Memory B cell (primary cell): ENCODE data around the gene CACNA1G.

Experiments used
- ATAC-seq: fragments of 150-1000 bp; cut with Tn5 transposase; 2 replicates; pipeline ENCODE4 v1.10.0; 2021; ENCODE audit warnings: low read depth, mild to moderate bottlenecking, moderate library complexity
- DNase-seq, 2 donors: peaks; one replicate each; pipeline ENCODE4 v3.0.0; 2022; ENCODE audit warnings: low spot score in 2 of 2
- H3K27ac Mint-ChIP-seq: one replicate; pipeline ENCODE4 v1.8.0; 2022; ENCODE audit warnings: mild to moderate bottlenecking, moderate library complexity, mixed read lengths
- H3K27me3 Mint-ChIP-seq: one replicate; pipeline ENCODE4 v1.8.0; 2022; ENCODE audit warnings: mixed read lengths
- H3K36me3 Mint-ChIP-seq: one replicate; pipeline ENCODE4 v1.8.0; 2022; ENCODE audit warnings: mild to moderate bottlenecking, mixed read lengths
- H3K4me1 Mint-ChIP-seq: one replicate; pipeline ENCODE4 v1.8.0; 2022; ENCODE audit warnings: mixed read lengths
- H3K4me3 Mint-ChIP-seq: one replicate; pipeline ENCODE4 v1.8.0; 2022; ENCODE audit warnings: mild to moderate bottlenecking, moderate library complexity, mixed read lengths
- H3K9me3 Mint-ChIP-seq: one replicate; pipeline ENCODE4 v1.8.0; 2022; ENCODE audit warnings: mixed read lengths

CACNA1G gene

GRCh38 chr17:50573866-50574611, 13.5 kb downstream of the CACNA1G start:
- no peaks in the 10 kb centered on the region for H3K9me3 Mint-ChIP-seq

GRCh38 chr17:50575581-50576210, 15.2 kb downstream of the CACNA1G start:
- peaks cover 30% of the 10 kb centered on the region for H3K27me3 Mint-ChIP-seq

More at GRCh38 chr17:50573866-50574611, 13.5 kb downstream of the CACNA1G start:
- no peak for ATAC-seq
- peaks cover 3% of the 10 kb centered on the region for H3K4me1 Mint-ChIP-seq
- H3K27ac Mint-ChIP-seq: no peak overlapping the region
- no peak overlapping the region for H3K4me3 Mint-ChIP-seq
- peaks cover 31% of the 10 kb centered on the region for H3K27me3 Mint-ChIP-seq
- H3K36me3 Mint-ChIP-seq: no peaks in the 10 kb centered on the region
- DNase-seq: no peak

GRCh38 chr17:50576864-50577263, 16.3 kb downstream of the CACNA1G start:
- DNase-seq (no peak), ATAC-seq (no peak)
- Mint-ChIP-seq H3K27me3 (peaks cover 30% of the 10 kb centered on the region), H3K4me3 (no peak overlapping the region), H3K4me1 (peaks cover 3% of the 10 kb centered on the region), H3K27ac (no peak overlapping the region), H3K36me3 (no peaks in the 10 kb centered on the region), H3K9me3 (no peaks in the 10 kb centered on the region)

More at GRCh38 chr17:50575581-50576210, 15.2 kb downstream of the CACNA1G start:
- DNase-seq (no peak), ATAC-seq (no peak)
- Mint-ChIP-seq H3K27ac (no peak overlapping the region), H3K36me3 (no peaks in the 10 kb centered on the region), H3K4me3 (no peak overlapping the region), H3K4me1 (peaks cover 3% of the 10 kb centered on the region), H3K9me3 (no peaks in the 10 kb centered on the region)

- ATAC-seq (no peak), DNase-seq (no peak)
- Mint-ChIP-seq H3K4me3 (no peak overlapping the region), H3K36me3 (no peaks in the 10 kb centered on the region), H3K27ac (no peak overlapping the region), H3K9me3 (no peaks in the 10 kb centered on the region), H3K4me1 (peaks cover 3% of the 10 kb centered on the region), H3K27me3 (peaks cover 35% of the 10 kb centered on the region)
Measured at GRCh38 chr17:50577451-50577954, 17.0 kb downstream of the CACNA1G start.

- ATAC-seq (no peak), DNase-seq (no peak)
- no peak overlapping the region for H3K27ac Mint-ChIP-seq
- no peaks in the 10 kb centered on the region for H3K9me3 Mint-ChIP-seq
- no peak overlapping the region for H3K4me3 Mint-ChIP-seq
- H3K27me3 Mint-ChIP-seq: peaks cover 37% of the 10 kb centered on the region
- H3K4me1 Mint-ChIP-seq: peaks cover 3% of the 10 kb centered on the region
- no peaks in the 10 kb centered on the region for H3K36me3 Mint-ChIP-seq
Measured at GRCh38 chr17:50578173-50578572, 17.7 kb downstream of the CACNA1G start.

GRCh38 chr17:50579399-50579798, 18.9 kb downstream of the CACNA1G start:
- no peak overlapping the region for H3K27ac Mint-ChIP-seq
- peaks cover 3% of the 10 kb centered on the region for H3K4me1 Mint-ChIP-seq
- H3K27me3 Mint-ChIP-seq: peaks cover 43% of the 10 kb centered on the region
- no peaks in the 10 kb centered on the region for H3K9me3 Mint-ChIP-seq
- DNase-seq (no peak), ATAC-seq (no peak)
- no peak overlapping the region for H3K4me3 Mint-ChIP-seq
- H3K36me3 Mint-ChIP-seq: no peaks in the 10 kb centered on the region

GRCh38 chr17:50580646-50581045, 20.1 kb downstream of the CACNA1G start:
- H3K36me3 Mint-ChIP-seq: no peaks in the 10 kb centered on the region
- DNase-seq: no peak
- H3K4me1 Mint-ChIP-seq: peaks cover 3% of the 10 kb centered on the region
- H3K27ac Mint-ChIP-seq: no peak overlapping the region
- H3K9me3 Mint-ChIP-seq: no peaks in the 10 kb centered on the region
- H3K27me3 Mint-ChIP-seq: peaks cover 41% of the 10 kb centered on the region
- H3K4me3 Mint-ChIP-seq: no peak overlapping the region
- no peak for ATAC-seq

- no peak for ATAC-seq
- H3K27ac Mint-ChIP-seq: no peak overlapping the region
- no peak overlapping the region for H3K4me3 Mint-ChIP-seq
- H3K27me3 Mint-ChIP-seq: peaks cover 43% of the 10 kb centered on the region
- no peak for DNase-seq
- no peaks in the 10 kb centered on the region for H3K9me3 Mint-ChIP-seq
- H3K36me3 Mint-ChIP-seq: no peaks in the 10 kb centered on the region
- peaks cover 3% of the 10 kb centered on the region for H3K4me1 Mint-ChIP-seq
Measured at GRCh38 chr17:50581316-50581715, 20.8 kb downstream of the CACNA1G start.

- Mint-ChIP-seq H3K27me3 (peaks cover 37% of the 10 kb centered on the region), H3K36me3 (no peaks in the 10 kb centered on the region), H3K9me3 (no peaks in the 10 kb centered on the region), H3K4me1 (no peaks in the 10 kb centered on the region), H3K27ac (no peak overlapping the region), H3K4me3 (no peak overlapping the region)
- DNase-seq (no peak), ATAC-seq (no peak)
Measured at GRCh38 chr17:50582741-50583140, 22.2 kb downstream of the CACNA1G start.

GRCh38 chr17:50583641-50584040, 23.1 kb downstream of the CACNA1G start:
- Mint-ChIP-seq H3K27ac (no peak overlapping the region), H3K36me3 (no peaks in the 10 kb centered on the region), H3K9me3 (no peaks in the 10 kb centered on the region), H3K27me3 (peaks cover 36% of the 10 kb centered on the region), H3K4me3 (no peak overlapping the region), H3K4me1 (no peaks in the 10 kb centered on the region)
- ATAC-seq (no peak), DNase-seq (no peak)

- Mint-ChIP-seq H3K36me3 (no peaks in the 10 kb centered on the region), H3K27ac (no peak overlapping the region), H3K4me1 (no peaks in the 10 kb centered on the region), H3K4me3 (no peak overlapping the region), H3K9me3 (no peaks in the 10 kb centered on the region), H3K27me3 (peaks cover 34% of the 10 kb centered on the region)
- DNase-seq (no peak), ATAC-seq (no peak)
Measured at GRCh38 chr17:50584116-50584515, 23.6 kb downstream of the CACNA1G start.

GRCh38 chr17:50584749-50585148, 24.2 kb downstream of the CACNA1G start:
- no peak overlapping the region for H3K4me3 Mint-ChIP-seq
- peaks cover 34% of the 10 kb centered on the region for H3K27me3 Mint-ChIP-seq
- no peak overlapping the region for H3K27ac Mint-ChIP-seq
- no peaks in the 10 kb centered on the region for H3K4me1 Mint-ChIP-seq
- H3K36me3 Mint-ChIP-seq: no peaks in the 10 kb centered on the region
- no peaks in the 10 kb centered on the region for H3K9me3 Mint-ChIP-seq
- ATAC-seq (no peak), DNase-seq (no peak)

- no peaks in the 10 kb centered on the region for H3K9me3 Mint-ChIP-seq
- no peak overlapping the region for H3K27ac Mint-ChIP-seq
- ATAC-seq: no peak
- no peaks in the 10 kb centered on the region for H3K36me3 Mint-ChIP-seq
- no peak overlapping the region for H3K4me3 Mint-ChIP-seq
- DNase-seq: no peak
- H3K4me1 Mint-ChIP-seq: no peaks in the 10 kb centered on the region
- peaks cover 33% of the 10 kb centered on the region for H3K27me3 Mint-ChIP-seq
Measured at GRCh38 chr17:50585346-50585745, 24.8 kb downstream of the CACNA1G start.

GRCh38 chr17:50585891-50586290, 25.4 kb downstream of the CACNA1G start:
- H3K27me3 Mint-ChIP-seq: peaks cover 28% of the 10 kb centered on the region
- no peak overlapping the region for H3K4me3 Mint-ChIP-seq
- H3K36me3 Mint-ChIP-seq: no peaks in the 10 kb centered on the region
- DNase-seq: no peak
- ATAC-seq: no peak
- H3K27ac Mint-ChIP-seq: no peak overlapping the region
- H3K9me3 Mint-ChIP-seq: no peaks in the 10 kb centered on the region
- no peaks in the 10 kb centered on the region for H3K4me1 Mint-ChIP-seq
